Natural killer cell treated with Interleukin-12 subunit alpha and Interleukin-12 subunit beta and Interleukin-15 and Interleukin-18, amount 100 ng/mL, for 72 hours (primary cell): ENCODE measurements around the gene TNFAIP8L2. TPM values are rescaled to one million over a fixed set of nuclear protein-coding genes. Genes with fewer than 3 reads are reported as not detected.

ENCODE experiments used
- total RNA-seq, 2 donors: library from RNA; stranded (reverse); gene quantifications; one replicate each; pipeline ENCODE4 v1.2.3, GENCODE V29; 2022

Gene TNFAIP8L2
- total RNA-seq, 2 donors from 2014 or later: 10.2 to 16.8 TPM

Other genes with a start within 250 kb of the TNFAIP8L2 start
- gene SETDB1, start 230.3 kb upstream of the TNFAIP8L2 start, total RNA-seq: 10 to 100 TPM; 57.8 to 73.6 TPM
- gene CERS2, start 181.8 kb upstream of the TNFAIP8L2 start, total RNA-seq: 100 to 1,000 TPM; 170 to 211 TPM
- not detected for gene ANXA9, start 174.4 kb upstream of the TNFAIP8L2 start, total RNA-seq
- 10 to 100 TPM; 17.1 to 39.0 TPM for gene MINDY1, start 149.7 kb upstream of the TNFAIP8L2 start, total RNA-seq
- 10 to 100 TPM; 12.7 to 13.1 TPM for gene PRUNE1, start 148.2 kb upstream of the TNFAIP8L2 start, total RNA-seq
- gene BNIPL, start 120.1 kb upstream of the TNFAIP8L2 start, total RNA-seq: 1 to 10 TPM; 1.4 to 3.8 TPM
- 1 to 10 TPM in 1 of 2 donors, under 1 TPM in 1; 0.95 to 1.1 TPM for gene C1orf56, start 108.9 kb upstream of the TNFAIP8L2 start, total RNA-seq
- 100 to 1,000 TPM; 213 to 481 TPM for gene CDC42SE1, start 97.0 kb upstream of the TNFAIP8L2 start, total RNA-seq
- 1 to 10 TPM; 4.5 to 8.5 TPM for gene MLLT11, start 96.3 kb upstream of the TNFAIP8L2 start, total RNA-seq
- 10 to 100 TPM; 22.2 to 23.8 TPM for gene GABPB2, start 85.9 kb upstream of the TNFAIP8L2 start, total RNA-seq
- gene SEMA6C, start 10.0 kb upstream of the TNFAIP8L2 start, total RNA-seq: 1 to 10 TPM in 1 of 2 donors, under 1 TPM in 1; 0.90 to 2.9 TPM
- gene LYSMD1, start 9.3 kb downstream of the TNFAIP8L2 start, total RNA-seq: 1 to 10 TPM; 5.0 to 6.3 TPM
- gene SCNM1, start 9.5 kb downstream of the TNFAIP8L2 start, total RNA-seq: 10 to 100 TPM; 55.2 to 63.2 TPM
- 1 to 10 TPM; 1.2 to 5.3 TPM for gene TMOD4, start 19.3 kb downstream of the TNFAIP8L2 start, total RNA-seq
- 10 to 100 TPM; 33.1 to 74.4 TPM for gene VPS72, start 33.5 kb downstream of the TNFAIP8L2 start, total RNA-seq
- gene PIP5K1A, start 41.9 kb downstream of the TNFAIP8L2 start, total RNA-seq: 100 to 1,000 TPM in 1 of 2 donors, 10 to 100 TPM in 1; 93.8 to 116 TPM
- 100 to 1,000 TPM; 193 to 235 TPM for gene PSMD4, start 98.1 kb downstream of the TNFAIP8L2 start, total RNA-seq
- 10 to 100 TPM; 29.1 to 31.2 TPM for gene ZNF687, start 125.7 kb downstream of the TNFAIP8L2 start, total RNA-seq
- 10 to 100 TPM; 69.9 to 82.3 TPM for gene PI4KB, start 170.8 kb downstream of the TNFAIP8L2 start, total RNA-seq
- gene RFX5, start 190.6 kb downstream of the TNFAIP8L2 start, total RNA-seq: 10 to 100 TPM; 40.3 to 95.4 TPM
- gene SELENBP1, start 216.1 kb downstream of the TNFAIP8L2 start, total RNA-seq: not detected
- gene PSMB4, start 242.9 kb downstream of the TNFAIP8L2 start, total RNA-seq: 100 to 1,000 TPM; 375 to 427 TPM